Liver (tissue), 9 donors: ENCODE measurements around the gene SERPING1. TPM values are rescaled to one million over a fixed set of nuclear protein-coding genes. Genes with fewer than 3 reads are reported as not detected.

Experiments used
- DNase-seq: peaks from one replicate; pipeline ENCODE4 v3.0.0-alpha.2; 2017; ENCODE audit warnings: low spot score
- H3K27ac ChIP-seq, 2 donors: one replicate each; pipeline ENCODE4 v1.7.0; 2013; ENCODE audit warnings: inconsistent platforms in 2 of 2, low read length in 2 of 2, control low read depth in 1 of 2, low read depth in 1 of 2, mild to moderate bottlenecking in 1 of 2
- H3K27me3 ChIP-seq, 4 donors: one replicate each; pipeline versions ENCODE4 v1.6.1 to v1.7.0; 2013; ENCODE audit warnings: low read length in 3 of 4, inconsistent platforms in 1 of 4, mild to moderate bottlenecking in 1 of 4, moderate library complexity in 1 of 4; ENCODE audit not compliant: control insufficient read depth in 4 of 4, insufficient read depth in 4 of 4
- H3K36me3 ChIP-seq, 4 donors: one replicate each; pipeline versions ENCODE4 v1.6.1 to v1.7.0; 2013; ENCODE audit warnings: low read length in 3 of 4, mild to moderate bottlenecking in 3 of 4, low read depth in 1 of 4, moderate library complexity in 1 of 4; ENCODE audit not compliant: control insufficient read depth in 4 of 4, insufficient read depth in 3 of 4
- H3K4me1 ChIP-seq, 4 donors: one replicate each; pipeline versions ENCODE4 v1.6.1 to v1.7.0; 2013; ENCODE audit warnings: low read length in 3 of 4, mild to moderate bottlenecking in 3 of 4, moderate library complexity in 1 of 4; ENCODE audit not compliant: control insufficient read depth in 4 of 4, insufficient read depth in 4 of 4
- H3K4me3 ChIP-seq, 3 donors: one replicate each; pipeline versions ENCODE4 v1.6.1 to v1.7.0; 2013; ENCODE audit warnings: low read length in 3 of 3, control low read depth in 1 of 3, low read depth in 1 of 3, mild to moderate bottlenecking in 1 of 3
- H3K9ac ChIP-seq, 2 donors: one replicate each; pipeline ENCODE4 v1.7.0; 2013; ENCODE audit warnings: low read length in 2 of 2, mild to moderate bottlenecking in 2 of 2, moderate library complexity in 2 of 2, control low read depth in 1 of 2, low read depth in 1 of 2
- H3K9me3 ChIP-seq, 4 donors: one replicate each; pipeline versions ENCODE4 v1.6.1 to v1.7.0; 2013; ENCODE audit warnings: low read length in 3 of 4; ENCODE audit not compliant: control insufficient read depth in 4 of 4
- EGR1 ChIP-seq, 2 donors: IDR thresholded peaks; 2 replicates each; pipeline ENCODE4 v1.6.1; 2016 to 2018; ENCODE audit warnings: antibody characterized with exemption in 2 of 2, low read depth in 2 of 2
- FOXA1 ChIP-seq: IDR thresholded peaks from 2 replicates; pipeline ENCODE4 v1.6.1; 2016; ENCODE audit warnings: antibody characterized with exemption
- FOXA2 ChIP-seq: IDR thresholded peaks from 2 replicates; pipeline ENCODE4 v1.6.1; 2016; ENCODE audit warnings: antibody characterized with exemption
- GABPA ChIP-seq, 2 donors: IDR thresholded peaks in 1 of 2; conservative IDR thresholded peaks in 1 of 2; 2 replicates each; pipeline ENCODE4 v1.6.1; 2016; ENCODE audit warnings: antibody characterized with exemption in 2 of 2, mild to moderate bottlenecking in 1 of 2, moderate library complexity in 1 of 2
- HNF4A ChIP-seq, 2 donors: conservative IDR thresholded peaks; 2 replicates each; pipeline ENCODE4 v1.6.1; 2016; ENCODE audit warnings: antibody characterized with exemption in 2 of 2, mild to moderate bottlenecking in 2 of 2
- HNF4G ChIP-seq: IDR thresholded peaks from 2 replicates; pipeline ENCODE4 v1.6.1; 2016; ENCODE audit warnings: antibody characterized with exemption
- JUND ChIP-seq, 2 donors: IDR thresholded peaks; 2 replicates each; pipeline ENCODE4 v1.6.1; 2016; ENCODE audit warnings: antibody characterized with exemption in 2 of 2
- NR2F2 ChIP-seq: IDR thresholded peaks from 2 replicates; pipeline ENCODE4 v1.6.1; 2016; ENCODE audit warnings: antibody characterized with exemption
- RAD21 ChIP-seq, 2 donors: IDR thresholded peaks; 2 replicates each; pipeline ENCODE4 v1.6.1; 2016; ENCODE audit warnings: antibody characterized with exemption in 2 of 2, mild to moderate bottlenecking in 2 of 2
- RXRA ChIP-seq, 2 donors: IDR thresholded peaks; 2 replicates each; pipeline ENCODE4 v1.6.1; 2017 to 2018; ENCODE audit warnings: antibody characterized with exemption in 2 of 2, mild to moderate bottlenecking in 1 of 2
- SP1 ChIP-seq: IDR thresholded peaks from 2 replicates; pipeline ENCODE4 v1.6.1; 2018; ENCODE audit warnings: antibody characterized with exemption, mild to moderate bottlenecking
- TAF1 ChIP-seq: conservative IDR thresholded peaks from 2 replicates; pipeline ENCODE4 v1.6.1; 2016; ENCODE audit warnings: antibody characterized with exemption, mild to moderate bottlenecking
- YY1 ChIP-seq: IDR thresholded peaks from 2 replicates; pipeline ENCODE4 v1.6.1; 2016; ENCODE audit warnings: antibody characterized with exemption, mild to moderate bottlenecking
- WGBS: extraction: QIAGEN DNeasy Blood & Tissue Kit; methylation state at CpG from one replicate; pipeline ENCODE4 v1.1.7; 2013; 5-methylcytosine and 5-hydroxymethylcytosine counted together
- polyA plus RNA-seq, 2 donors: library from polyadenylated mRNA; stranded (reverse) in 1 of 2; unstranded in 1 of 2; fragments of 200-250 nt in 1 of 2; fragments of >200 nt in 1 of 2; fragmentation: Nextera tagmentation in 1 of 2; extraction: Ambion mirVana in 1 of 2; gene quantifications; one replicate each; pipeline versions ENCODE4 v1.2.1 to v1.2.3, GENCODE V29; 2013 to 2015
- total RNA-seq, 2 donors: library from RNA; depleted of rRNA; stranded (reverse); fragments of >200 nt; gene quantifications; one replicate each; pipeline ENCODE4 v1.2.3, GENCODE V29; 2014
- TF ChIP-seq, protein P1 (sequence below): IDR thresholded peaks from 2 replicates; pipeline ENCODE4 v1.6.1; 2016; ENCODE audit warnings: antibody characterized with exemption
- TF ChIP-seq, protein P2 (sequence below): fragments of 150-350 bp; IDR thresholded peaks from 2 replicates; pipeline ENCODE4 v1.5.1; 2017; ENCODE audit warnings: improper control_type of control experiment, low read depth, low read length; ENCODE audit not compliant: missing input control
- TF ChIP-seq, protein P3 (sequence below): IDR thresholded peaks from 2 replicates; pipeline ENCODE4 v1.6.1; 2016; ENCODE audit warnings: antibody characterized with exemption
- TF ChIP-seq, protein P4 (sequence below): IDR thresholded peaks from 2 replicates; pipeline ENCODE4 v1.6.1; 2016; ENCODE audit warnings: antibody characterized with exemption, mild to moderate bottlenecking
- TF ChIP-seq, protein P5 (sequence below): IDR thresholded peaks from 2 replicates; pipeline ENCODE4 v1.6.1; 2016; ENCODE audit warnings: antibody characterized with exemption
- donor health status: healthy.
- donor health status: healthy.
- donor health status: healthy.
- donor health status: healthy.
- donor health status: healthy.

SERPING1 gene
- total and polyA plus RNA-seq, 4 donors: 235 to 2,911 (median 1,514) TPM

DNA sequence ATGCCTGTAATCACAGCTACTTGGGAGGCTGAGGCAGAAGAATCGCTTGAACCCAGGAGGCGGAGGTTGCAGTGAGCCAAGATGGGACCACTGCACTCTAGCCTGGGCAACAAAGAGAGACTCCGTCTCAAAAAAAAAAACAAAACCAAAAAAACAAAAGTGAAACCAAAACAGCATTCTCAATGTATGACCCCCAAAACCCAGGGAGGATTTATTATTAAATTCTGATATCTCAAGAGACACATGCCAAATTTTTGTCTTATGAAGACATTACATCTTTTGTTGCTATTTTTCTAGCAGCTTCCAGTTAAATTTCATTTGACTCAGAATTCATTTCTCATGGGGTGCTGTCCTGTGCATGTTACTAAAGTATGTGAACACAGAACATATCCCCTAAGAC, 55.2 kb downstream of the SERPING1 start:
- DNase-seq: no peak
- Histone ChIP-seq H3K9ac (no peak overlapping the region), H3K4me1 (peaks cover 0 to 15% (median 1%) of the 10 kb centered on the region in 4 donors), H3K27ac (no peak overlapping the region), H3K36me3 (no peaks in the 10 kb centered on the region), H3K4me3 (no peak overlapping the region), H3K27me3 (peaks cover 0 to 4% (median 0%) of the 10 kb centered on the region in 4 donors), H3K9me3 (no peaks in the 10 kb centered on the region)
- TF ChIP-seq RXRA (IDR thresholded peaks at IDR 0.05): no peak
- TF ChIP-seq, protein P1, sequence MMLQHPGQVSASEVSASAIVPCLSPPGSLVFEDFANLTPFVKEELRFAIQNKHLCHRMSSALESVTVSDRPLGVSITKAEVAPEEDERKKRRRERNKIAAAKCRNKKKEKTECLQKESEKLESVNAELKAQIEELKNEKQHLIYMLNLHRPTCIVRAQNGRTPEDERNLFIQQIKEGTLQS: no peak
- TF ChIP-seq TAF1: no peak
- no peak for TF ChIP-seq FOXA2
- TF ChIP-seq NR2F2: no peak
- TF ChIP-seq, protein P2, sequence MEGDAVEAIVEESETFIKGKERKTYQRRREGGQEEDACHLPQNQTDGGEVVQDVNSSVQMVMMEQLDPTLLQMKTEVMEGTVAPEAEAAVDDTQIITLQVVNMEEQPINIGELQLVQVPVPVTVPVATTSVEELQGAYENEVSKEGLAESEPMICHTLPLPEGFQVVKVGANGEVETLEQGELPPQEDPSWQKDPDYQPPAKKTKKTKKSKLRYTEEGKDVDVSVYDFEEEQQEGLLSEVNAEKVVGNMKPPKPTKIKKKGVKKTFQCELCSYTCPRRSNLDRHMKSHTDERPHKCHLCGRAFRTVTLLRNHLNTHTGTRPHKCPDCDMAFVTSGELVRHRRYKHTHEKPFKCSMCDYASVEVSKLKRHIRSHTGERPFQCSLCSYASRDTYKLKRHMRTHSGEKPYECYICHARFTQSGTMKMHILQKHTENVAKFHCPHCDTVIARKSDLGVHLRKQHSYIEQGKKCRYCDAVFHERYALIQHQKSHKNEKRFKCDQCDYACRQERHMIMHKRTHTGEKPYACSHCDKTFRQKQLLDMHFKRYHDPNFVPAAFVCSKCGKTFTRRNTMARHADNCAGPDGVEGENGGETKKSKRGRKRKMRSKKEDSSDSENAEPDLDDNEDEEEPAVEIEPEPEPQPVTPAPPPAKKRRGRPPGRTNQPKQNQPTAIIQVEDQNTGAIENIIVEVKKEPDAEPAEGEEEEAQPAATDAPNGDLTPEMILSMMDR: no peak
- TF ChIP-seq, protein P3, sequence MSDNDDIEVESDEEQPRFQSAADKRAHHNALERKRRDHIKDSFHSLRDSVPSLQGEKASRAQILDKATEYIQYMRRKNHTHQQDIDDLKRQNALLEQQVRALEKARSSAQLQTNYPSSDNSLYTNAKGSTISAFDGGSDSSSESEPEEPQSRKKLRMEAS: no peak
- TF ChIP-seq RAD21 (IDR thresholded peaks at IDR 0.05): no peak
- TF ChIP-seq HNF4A (conservative IDR thresholded peaks at IDR 0.05): no peak
- TF ChIP-seq YY1: no peak
- 73% methylated on average over 3 of the region's 3 CpGs for WGBS

DNA sequence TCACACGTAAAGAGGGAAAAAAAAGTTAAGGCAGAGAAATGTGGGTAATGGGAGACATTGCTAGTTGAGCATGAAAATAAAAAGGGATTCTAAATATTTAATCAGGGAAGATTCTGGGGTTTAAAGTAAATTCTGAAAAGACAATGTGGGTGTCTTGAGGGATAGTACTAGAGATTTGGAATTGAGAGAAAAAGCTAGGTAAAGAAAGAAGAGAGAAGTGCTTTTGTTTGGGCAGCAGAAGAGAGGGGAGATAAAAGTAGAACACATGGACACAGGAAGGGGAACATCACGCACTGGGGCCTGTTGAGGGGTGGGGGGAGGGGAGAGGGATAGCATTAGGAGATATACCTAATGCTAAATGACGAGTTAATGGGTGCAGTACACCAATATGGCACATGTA, 55.7 kb downstream of the SERPING1 start:
- H3K9me3 ChIP-seq: no peaks in the 10 kb centered on the region
- peaks cover 0 to 2% (median 0%) of the 10 kb centered on the region in 4 donors for H3K27me3 ChIP-seq
- WGBS: 63% methylated on average over 3 of the region's 3 CpGs
- H3K4me3 ChIP-seq: no peak overlapping the region
- no peak for DNase-seq
- no peaks in the 10 kb centered on the region for H3K36me3 ChIP-seq
- H3K27ac ChIP-seq: no peak overlapping the region
- peaks cover 1 to 17% (median 5%) of the 10 kb centered on the region in 4 donors for H3K4me1 ChIP-seq
- TF ChIP-seq FOXA2 (no peak), NR2F2 (no peak), RXRA (IDR thresholded peaks at IDR 0.05) (no peak), EGR1 (IDR thresholded peaks at IDR 0.05; ENCODE audit: low read depth in 2 of 2) (no peak), RAD21 (IDR thresholded peaks at IDR 0.05) (no peak), YY1 (no peak), HNF4G (no peak), FOXA1 (no peak), TAF1 (no peak), HNF4A (conservative IDR thresholded peaks at IDR 0.05) (no peak), JUND (IDR thresholded peaks at IDR 0.05) (no peak), GABPA (IDR thresholded peaks at IDR 0.05 in 1 of 2, conservative IDR thresholded peaks at IDR 0.05 in 1 of 2) (no peak), SP1 (no peak)
- TF ChIP-seq, protein P4, sequence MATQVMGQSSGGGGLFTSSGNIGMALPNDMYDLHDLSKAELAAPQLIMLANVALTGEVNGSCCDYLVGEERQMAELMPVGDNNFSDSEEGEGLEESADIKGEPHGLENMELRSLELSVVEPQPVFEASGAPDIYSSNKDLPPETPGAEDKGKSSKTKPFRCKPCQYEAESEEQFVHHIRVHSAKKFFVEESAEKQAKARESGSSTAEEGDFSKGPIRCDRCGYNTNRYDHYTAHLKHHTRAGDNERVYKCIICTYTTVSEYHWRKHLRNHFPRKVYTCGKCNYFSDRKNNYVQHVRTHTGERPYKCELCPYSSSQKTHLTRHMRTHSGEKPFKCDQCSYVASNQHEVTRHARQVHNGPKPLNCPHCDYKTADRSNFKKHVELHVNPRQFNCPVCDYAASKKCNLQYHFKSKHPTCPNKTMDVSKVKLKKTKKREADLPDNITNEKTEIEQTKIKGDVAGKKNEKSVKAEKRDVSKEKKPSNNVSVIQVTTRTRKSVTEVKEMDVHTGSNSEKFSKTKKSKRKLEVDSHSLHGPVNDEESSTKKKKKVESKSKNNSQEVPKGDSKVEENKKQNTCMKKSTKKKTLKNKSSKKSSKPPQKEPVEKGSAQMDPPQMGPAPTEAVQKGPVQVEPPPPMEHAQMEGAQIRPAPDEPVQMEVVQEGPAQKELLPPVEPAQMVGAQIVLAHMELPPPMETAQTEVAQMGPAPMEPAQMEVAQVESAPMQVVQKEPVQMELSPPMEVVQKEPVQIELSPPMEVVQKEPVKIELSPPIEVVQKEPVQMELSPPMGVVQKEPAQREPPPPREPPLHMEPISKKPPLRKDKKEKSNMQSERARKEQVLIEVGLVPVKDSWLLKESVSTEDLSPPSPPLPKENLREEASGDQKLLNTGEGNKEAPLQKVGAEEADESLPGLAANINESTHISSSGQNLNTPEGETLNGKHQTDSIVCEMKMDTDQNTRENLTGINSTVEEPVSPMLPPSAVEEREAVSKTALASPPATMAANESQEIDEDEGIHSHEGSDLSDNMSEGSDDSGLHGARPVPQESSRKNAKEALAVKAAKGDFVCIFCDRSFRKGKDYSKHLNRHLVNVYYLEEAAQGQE: no peak
- TF ChIP-seq, protein P1: no peak
- TF ChIP-seq, protein P5, sequence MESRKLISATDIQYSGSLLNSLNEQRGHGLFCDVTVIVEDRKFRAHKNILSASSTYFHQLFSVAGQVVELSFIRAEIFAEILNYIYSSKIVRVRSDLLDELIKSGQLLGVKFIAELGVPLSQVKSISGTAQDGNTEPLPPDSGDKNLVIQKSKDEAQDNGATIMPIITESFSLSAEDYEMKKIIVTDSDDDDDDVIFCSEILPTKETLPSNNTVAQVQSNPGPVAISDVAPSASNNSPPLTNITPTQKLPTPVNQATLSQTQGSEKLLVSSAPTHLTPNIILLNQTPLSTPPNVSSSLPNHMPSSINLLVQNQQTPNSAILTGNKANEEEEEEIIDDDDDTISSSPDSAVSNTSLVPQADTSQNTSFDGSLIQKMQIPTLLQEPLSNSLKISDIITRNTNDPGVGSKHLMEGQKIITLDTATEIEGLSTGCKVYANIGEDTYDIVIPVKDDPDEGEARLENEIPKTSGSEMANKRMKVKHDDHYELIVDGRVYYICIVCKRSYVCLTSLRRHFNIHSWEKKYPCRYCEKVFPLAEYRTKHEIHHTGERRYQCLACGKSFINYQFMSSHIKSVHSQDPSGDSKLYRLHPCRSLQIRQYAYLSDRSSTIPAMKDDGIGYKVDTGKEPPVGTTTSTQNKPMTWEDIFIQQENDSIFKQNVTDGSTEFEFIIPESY: no peak
- TF ChIP-seq, protein P3: no peak
- TF ChIP-seq, protein P2: no peak
- no peak overlapping the region for H3K9ac ChIP-seq
